MM.1S (cell line): Measurements from ENCODE around the gene DAAM1.

ENCODE experiments used
- CTCF ChIP-seq: fragments of 300-600 bp; sonication (generic); IDR thresholded peaks from 2 replicates; pipeline ENCODE4 v1.5.1; 2016; ENCODE audit warnings: antibody characterized with exemption, low read length, mixed read lengths
- EZH2 ChIP-seq: fragments of 300-600 bp; sonication (generic); optimal IDR thresholded peaks from 2 replicates; pipeline ENCODE3; 2017; ENCODE audit warnings: low read depth, mild to moderate bottlenecking, antibody characterized with exemption, low read length, mixed read lengths
- EZH2phosphoT487 ChIP-seq: fragments of 300-600 bp; sonication (generic); IDR thresholded peaks from 2 replicates; pipeline ENCODE4 v1.6.1; 2018; ENCODE audit warnings: antibody characterized with exemption, low read length

GRCh38 chr14:59355091-59355490 is 166.6 kb downstream of the DAAM1 start:
- TF ChIP-seq EZH2, result no peak
- no peak for TF ChIP-seq CTCF
- TF ChIP-seq EZH2phosphoT487, result no peak
